Stimulated activated CD8-positive, alpha-beta memory T cell treated with anti-CD3 and anti-CD28 coated beads, Interleukin-2, amount 100 ng/mL, for 48 hours (primary cell): ENCODE data around the gene CNTNAP2.

Experiments
- DNase-seq, 2 donors: peaks; one replicate each; pipeline ENCODE4 v3.0.0-alpha.2; 2020; ENCODE audit warnings: low read depth in 2 of 2

CNTNAP2 gene

GRCh38 chr7:148147438-148147837, 2030.8 kb downstream of the CNTNAP2 start:
- DNase-seq = no peak

- DNase-seq = no peak
Observed at GRCh38 chr7:148148456-148148855, 2031.9 kb downstream of the CNTNAP2 start.

- DNase-seq = no peak
Observed at GRCh38 chr7:148149730-148150129, 2033.1 kb downstream of the CNTNAP2 start.

- no peak for DNase-seq
Observed at GRCh38 chr7:148151778-148152177, 2035.2 kb downstream of the CNTNAP2 start.

GRCh38 chr7:148153616-148154284, 2037.1 kb downstream of the CNTNAP2 start:
- DNase-seq = no peak

GRCh38 chr7:148155000-148155399, 2038.4 kb downstream of the CNTNAP2 start:
- DNase-seq = no peak

GRCh38 chr7:148155826-148156225, 2039.2 kb downstream of the CNTNAP2 start:
- no peak for DNase-seq

GRCh38 chr7:148156233-148156632, 2039.6 kb downstream of the CNTNAP2 start:
- DNase-seq = no peak

- no peak for DNase-seq
Observed at GRCh38 chr7:148159331-148159730, 2042.7 kb downstream of the CNTNAP2 start.

- no peak for DNase-seq
Observed at GRCh38 chr7:148161776-148162175, 2045.2 kb downstream of the CNTNAP2 start.

- DNase-seq = no peak
Observed at GRCh38 chr7:148162808-148163207, 2046.2 kb downstream of the CNTNAP2 start.

GRCh38 chr7:148163246-148163645, 2046.6 kb downstream of the CNTNAP2 start:
- no peak for DNase-seq

- DNase-seq = no peak
Observed at GRCh38 chr7:148172920-148173319, 2056.3 kb downstream of the CNTNAP2 start.

GRCh38 chr7:148173369-148173768, 2056.8 kb downstream of the CNTNAP2 start:
- DNase-seq = no peak

GRCh38 chr7:148174376-148174775, 2057.8 kb downstream of the CNTNAP2 start:
- DNase-seq = no peak

GRCh38 chr7:148175512-148175911, 2058.9 kb downstream of the CNTNAP2 start:
- no peak for DNase-seq

- no peak for DNase-seq
Observed at GRCh38 chr7:148177972-148178371, 2061.4 kb downstream of the CNTNAP2 start.

- no peak for DNase-seq
Observed at GRCh38 chr7:148180075-148180474, 2063.5 kb downstream of the CNTNAP2 start.

- DNase-seq = no peak
Observed at GRCh38 chr7:148182264-148182663, 2065.7 kb downstream of the CNTNAP2 start.

- no peak for DNase-seq
Observed at GRCh38 chr7:148185041-148185440, 2068.4 kb downstream of the CNTNAP2 start.

GRCh38 chr7:148187471-148187870, 2070.9 kb downstream of the CNTNAP2 start:
- DNase-seq = no peak

GRCh38 chr7:148191391-148192065, 2074.9 kb downstream of the CNTNAP2 start:
- DNase-seq = no peak

GRCh38 chr7:148192491-148192890, 2075.9 kb downstream of the CNTNAP2 start:
- DNase-seq = no peak

GRCh38 chr7:148201992-148202391, 2085.4 kb downstream of the CNTNAP2 start:
- DNase-seq = no peak
